Brain microvascular endothelial cell (primary cell): ENCODE measurements around the gene PPP1R12C.

Source experiments
- DNase-seq: peaks from one replicate; pipeline ENCODE4 v3.0.0-alpha.2; 2020
- H3K27ac ChIP-seq: fragments of 250-450 bp; sonication (Bioruptor Pico); 2 replicates; pipeline ENCODE4 v1.5.1; 2020; ENCODE audit warnings: mild to moderate bottlenecking, moderate library complexity
- H3K27me3 ChIP-seq: fragments of 250-450 bp; sonication (Bioruptor Pico); replicated peaks from 2 replicates; pipeline ENCODE4 v1.5.1; 2020; ENCODE audit warnings: mild to moderate bottlenecking
- H3K36me3 ChIP-seq: fragments of 250-450 bp; sonication (Bioruptor Pico); replicated peaks from 2 replicates; pipeline ENCODE4 v1.5.1; 2020; ENCODE audit warnings: mild to moderate bottlenecking
- H3K4me3 ChIP-seq: 2 replicates; pipeline ENCODE4 v1.5.1; 2011; ENCODE audit warnings: low read depth, mild to moderate bottlenecking, control low read depth, low read length, moderate library complexity
- CTCF ChIP-seq: IDR thresholded peaks from 2 replicates; pipeline ENCODE4 v1.5.1; 2011; ENCODE audit warnings: low read depth, mild to moderate bottlenecking, moderate library complexity, low read length, control low read depth, inconsistent platforms; ENCODE audit errors: missing control alignments
- in situ Hi-C: cut with HindIII; loops from 2 replicates; pipeline ENCODE4 v1.10.0; 2017; ENCODE audit warnings: low sequenced_read_pairs, low pct_ligation_motif_present

The PPP1R12C gene

GRCh38 chr19:55085923-55086715 is 31.3 kb downstream of the PPP1R12C start:
- peaks cover 13% of the 10 kb centered on the region for H3K36me3 ChIP-seq
- in situ Hi-C loops: no loop called here
- no peak overlapping the region for H3K27ac ChIP-seq
- H3K27me3 ChIP-seq: peaks cover 19% of the 10 kb centered on the region
- TF ChIP-seq CTCF: no peak
- peak overlapping the region; percentile 59 for H3K4me3 ChIP-seq
- DNase-seq: no peak

GRCh38 chr19:55084416-55084815 is 33.0 kb downstream of the PPP1R12C start:
- in situ Hi-C loops: no loop called here
- peaks cover 19% of the 10 kb centered on the region for H3K27me3 ChIP-seq
- no peak for DNase-seq

GRCh38 chr19:55083004-55083850 is 34.2 kb downstream of the PPP1R12C start:
- Histone ChIP-seq H3K27ac (no peak overlapping the region), H3K27me3 (peaks cover 19% of the 10 kb centered on the region), H3K36me3 (no peaks in the 10 kb centered on the region), H3K4me3 (no peak overlapping the region)
- in situ Hi-C loops: no loop called here
- DNase-seq: no peak
- TF ChIP-seq CTCF: no peak

More at GRCh38 chr19:55084416-55084815, 33.0 kb downstream of the PPP1R12C start:
- Histone ChIP-seq H3K27ac (no peak overlapping the region), H3K4me3 (no peak overlapping the region), H3K36me3 (peaks cover under 1% of the 10 kb centered on the region)
- TF ChIP-seq CTCF: no peak

GRCh38 chr19:55082020-55082851 is 35.2 kb downstream of the PPP1R12C start:
- H3K36me3 ChIP-seq: no peaks in the 10 kb centered on the region
- in situ Hi-C loops: no loop called here
- DNase-seq: peak; percentile 57
- no peak overlapping the region for H3K4me3 ChIP-seq
- no peak overlapping the region for H3K27ac ChIP-seq
- TF ChIP-seq CTCF: no peak
- peaks cover 19% of the 10 kb centered on the region for H3K27me3 ChIP-seq

GRCh38 chr19:55081770-55082019 is 35.7 kb downstream of the PPP1R12C start:
- no peaks in the 10 kb centered on the region for H3K36me3 ChIP-seq
- H3K4me3 ChIP-seq: no peak overlapping the region
- in situ Hi-C loops: no loop called here
- H3K27ac ChIP-seq: no peak overlapping the region
- TF ChIP-seq CTCF: no peak
- H3K27me3 ChIP-seq: peaks cover 19% of the 10 kb centered on the region
- DNase-seq: no peak
